ENCODE data around the gene ACTR8. TPM values are rescaled to one million over a fixed set of nuclear protein-coding genes. Genes with fewer than 3 reads are reported as not detected.

Gene ACTR8
- total RNA-seq, 1 donor from 2014 or later: 39.2 TPM

DNA sequence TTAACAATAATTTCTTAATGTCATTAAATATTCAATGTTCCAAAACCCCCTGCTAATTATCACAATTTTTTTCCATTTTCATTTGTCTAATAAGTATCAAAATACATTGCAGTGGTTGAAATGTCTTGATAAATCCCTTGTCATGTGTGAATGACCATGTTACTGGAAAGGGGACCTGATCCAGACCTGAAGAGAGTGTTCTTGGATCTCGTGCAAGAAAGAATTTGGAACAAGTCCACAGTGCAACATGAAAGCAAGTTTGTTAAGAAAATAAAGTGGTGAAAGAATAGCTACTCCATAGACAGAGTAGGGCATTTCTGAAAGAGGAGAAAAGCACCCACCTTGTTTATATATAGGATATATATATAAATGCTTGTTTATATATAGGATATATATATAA lies 20.1 kb upstream of the ACTR8 start:
- TF ChIP-seq, protein P1, sequence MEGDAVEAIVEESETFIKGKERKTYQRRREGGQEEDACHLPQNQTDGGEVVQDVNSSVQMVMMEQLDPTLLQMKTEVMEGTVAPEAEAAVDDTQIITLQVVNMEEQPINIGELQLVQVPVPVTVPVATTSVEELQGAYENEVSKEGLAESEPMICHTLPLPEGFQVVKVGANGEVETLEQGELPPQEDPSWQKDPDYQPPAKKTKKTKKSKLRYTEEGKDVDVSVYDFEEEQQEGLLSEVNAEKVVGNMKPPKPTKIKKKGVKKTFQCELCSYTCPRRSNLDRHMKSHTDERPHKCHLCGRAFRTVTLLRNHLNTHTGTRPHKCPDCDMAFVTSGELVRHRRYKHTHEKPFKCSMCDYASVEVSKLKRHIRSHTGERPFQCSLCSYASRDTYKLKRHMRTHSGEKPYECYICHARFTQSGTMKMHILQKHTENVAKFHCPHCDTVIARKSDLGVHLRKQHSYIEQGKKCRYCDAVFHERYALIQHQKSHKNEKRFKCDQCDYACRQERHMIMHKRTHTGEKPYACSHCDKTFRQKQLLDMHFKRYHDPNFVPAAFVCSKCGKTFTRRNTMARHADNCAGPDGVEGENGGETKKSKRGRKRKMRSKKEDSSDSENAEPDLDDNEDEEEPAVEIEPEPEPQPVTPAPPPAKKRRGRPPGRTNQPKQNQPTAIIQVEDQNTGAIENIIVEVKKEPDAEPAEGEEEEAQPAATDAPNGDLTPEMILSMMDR (IDR thresholded peaks at IDR 0.05; ENCODE audit: insufficient read depth, low read length, poor library complexity, severe bottlenecking): no peak
- Histone ChIP-seq H3K36me3 (ENCODE audit: control insufficient read depth, insufficient read depth, low read length) (no peaks in the 10 kb centered on the region), H3K4me3 (ENCODE audit: low read depth, low read length) (no peak overlapping the region), H3K27me3 (ENCODE audit: control insufficient read depth, insufficient read depth, low read length) (no peaks in the 10 kb centered on the region)
- DNase-seq (ENCODE audit: low read depth): no peak

DNA sequence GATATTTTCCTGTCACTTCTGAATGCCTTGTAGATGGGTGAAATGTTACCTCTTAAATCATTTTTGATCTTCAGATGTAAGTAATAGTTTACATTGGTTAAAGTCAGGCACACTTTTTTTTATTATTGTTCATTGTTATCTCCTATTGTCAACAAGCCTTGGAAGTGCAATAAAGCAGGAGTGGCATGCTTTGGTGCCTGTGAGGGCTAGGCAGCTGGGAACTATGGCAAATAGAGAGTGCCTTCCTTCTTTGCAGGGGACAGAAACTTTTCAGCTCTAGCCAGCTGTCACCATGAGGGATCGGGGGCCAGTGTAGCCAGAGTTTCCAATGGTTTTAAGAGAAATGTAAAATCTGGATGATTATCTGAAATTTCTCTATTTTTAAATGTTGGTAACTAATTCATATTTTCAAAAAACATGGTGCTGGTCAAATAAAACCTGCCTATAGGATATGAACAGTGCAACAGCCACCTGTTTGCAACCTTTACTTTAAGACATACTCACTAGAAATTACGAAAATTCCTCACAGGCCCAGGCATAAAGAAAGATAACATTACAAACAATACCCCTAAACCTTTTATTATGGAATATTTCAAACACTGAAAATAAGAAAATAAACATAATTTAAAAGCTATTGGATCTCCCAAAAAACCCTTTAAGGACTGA lies 18.8 kb upstream of the ACTR8 start:
- no peaks in the 10 kb centered on the region for H3K27me3 ChIP-seq (ENCODE audit: control insufficient read depth, insufficient read depth, low read length)
- no peaks in the 10 kb centered on the region for H3K36me3 ChIP-seq (ENCODE audit: control insufficient read depth, insufficient read depth, low read length)
- DNase-seq (ENCODE audit: low read depth): no peak
- no peak overlapping the region for H3K4me3 ChIP-seq (ENCODE audit: low read depth, low read length)
- TF ChIP-seq, protein P1 (IDR thresholded peaks at IDR 0.05; ENCODE audit: insufficient read depth, low read length, poor library complexity, severe bottlenecking): no peak

DNA sequence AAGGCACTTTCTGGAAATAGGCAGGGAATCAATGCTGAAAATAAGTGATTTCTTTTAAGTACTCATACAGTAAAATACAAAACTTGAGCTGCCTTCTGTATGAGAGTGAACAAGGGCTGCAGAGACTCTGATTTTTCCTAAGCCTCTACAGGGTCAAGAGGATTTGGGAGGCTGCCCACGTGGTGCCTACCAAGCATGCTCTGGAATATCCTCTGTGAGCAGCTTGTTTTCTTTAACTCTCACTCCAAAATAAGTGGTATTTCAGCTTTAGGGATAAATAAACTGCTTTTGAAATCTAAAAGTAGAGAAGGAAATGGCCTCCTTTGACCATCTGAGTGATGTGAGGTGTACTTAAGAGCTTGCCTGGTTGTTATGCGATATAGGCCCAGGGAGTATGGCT lies 17.8 kb upstream of the ACTR8 start:
- Histone ChIP-seq H3K4me3 (ENCODE audit: low read depth, low read length) (no peak overlapping the region), H3K36me3 (ENCODE audit: control insufficient read depth, insufficient read depth, low read length) (no peaks in the 10 kb centered on the region), H3K27me3 (ENCODE audit: control insufficient read depth, insufficient read depth, low read length) (no peaks in the 10 kb centered on the region)
- TF ChIP-seq, protein P1 (IDR thresholded peaks at IDR 0.05; ENCODE audit: insufficient read depth, low read length, poor library complexity, severe bottlenecking): no peak
- DNase-seq (ENCODE audit: low read depth): no peak

DNA sequence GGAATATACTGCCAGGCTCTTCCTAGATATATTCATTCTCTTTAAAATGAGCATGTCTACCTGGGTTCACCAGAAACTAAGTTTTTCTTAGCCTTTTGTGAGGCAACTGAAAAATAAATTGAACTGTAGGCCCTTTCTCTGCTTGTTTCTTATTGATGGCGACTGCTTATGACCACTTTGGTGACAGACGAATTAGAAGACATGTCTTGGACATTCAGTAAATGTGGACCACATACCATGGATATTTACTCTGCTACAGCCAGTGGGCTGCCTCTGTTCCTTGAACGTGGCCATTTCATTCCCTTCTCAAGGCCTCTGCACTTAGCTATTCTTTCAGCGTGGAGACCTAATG lies 10.3 kb upstream of the ACTR8 start:
- Histone ChIP-seq H3K4me3 (ENCODE audit: low read depth, low read length) (peak overlapping the region; percentile 50), H3K36me3 (ENCODE audit: control insufficient read depth, insufficient read depth, low read length) (no peaks in the 10 kb centered on the region), H3K27me3 (ENCODE audit: control insufficient read depth, insufficient read depth, low read length) (no peaks in the 10 kb centered on the region)
- TF ChIP-seq, protein P1 (IDR thresholded peaks at IDR 0.05; ENCODE audit: insufficient read depth, low read length, poor library complexity, severe bottlenecking): no peak
- no peak for DNase-seq (ENCODE audit: low read depth)

DNA sequence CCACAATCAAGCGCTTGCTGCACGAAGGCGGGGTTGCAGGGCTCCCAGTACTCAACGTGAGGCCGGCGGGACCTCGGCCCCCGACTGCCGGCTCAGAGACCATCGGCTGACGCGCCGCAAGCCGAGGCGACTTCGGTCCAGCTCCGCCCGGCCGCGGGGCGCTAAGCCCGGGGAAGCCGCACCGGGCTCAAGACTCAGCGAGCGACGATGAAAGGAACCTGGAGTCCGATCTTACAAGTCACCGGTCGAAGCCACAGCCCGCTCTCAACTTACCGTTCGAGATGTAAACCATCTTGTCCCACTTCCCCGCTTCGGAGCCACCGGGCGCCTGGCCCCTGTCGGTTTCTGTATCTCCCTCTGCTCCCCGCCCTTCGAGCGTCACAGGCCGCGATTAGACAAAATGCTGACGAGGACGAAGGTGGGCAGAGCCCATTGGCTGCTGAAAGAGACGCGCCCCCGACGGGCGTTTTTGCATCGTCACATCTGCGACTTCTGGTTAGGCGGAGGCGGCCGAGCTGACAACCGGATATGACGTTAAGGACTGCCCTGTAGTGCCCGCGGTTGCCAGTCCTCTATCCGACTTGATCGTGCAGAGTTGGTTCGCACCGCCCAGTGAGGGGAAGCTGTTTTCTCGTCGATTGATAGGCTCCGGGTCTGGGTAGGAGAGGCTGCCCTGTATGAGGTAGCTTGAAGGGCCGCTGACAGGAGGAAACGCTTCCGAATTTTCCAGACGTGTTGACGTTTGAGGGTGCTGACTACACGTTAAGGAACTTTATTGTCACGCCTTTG lies 9.7 kb upstream of the ACTR8 start, which contains the start of gene SELENOK:
Gene SELENOK, minus strand, starts transcription at position 363 of the 789 bp plus-strand sequence.
- TF ChIP-seq, protein P1 (IDR thresholded peaks at IDR 0.05; ENCODE audit: insufficient read depth, low read length, poor library complexity, severe bottlenecking): no peak
- no peaks in the 10 kb centered on the region for H3K36me3 ChIP-seq (ENCODE audit: control insufficient read depth, insufficient read depth, low read length)

More for the DNA sequence above, 9.7 kb upstream of the ACTR8 start, which contains the start of gene SELENOK:
- Histone ChIP-seq H3K4me3 (ENCODE audit: low read depth, low read length) (peak within 1 kb of the TSS; percentile 76), H3K27me3 (ENCODE audit: control insufficient read depth, insufficient read depth, low read length) (no peaks in the 10 kb centered on the region)
- DNase-seq (ENCODE audit: low read depth): peak; percentile 94
